Measurements from ENCODE around the gene TMEM52.

Gene TMEM52

GRCh38 chr1:1914101-1914970 lies 4.7 kb downstream of the TMEM52 start:
- no peak for DNase-seq

GRCh38 chr1:1911350-1912041 lies 7.6 kb downstream of the TMEM52 start:
- no peak for DNase-seq

GRCh38 chr1:1910651-1911331 lies 8.3 kb downstream of the TMEM52 start:
- DNase-seq = no peak

- DNase-seq = no peak
Measured at GRCh38 chr1:1910033-1910465, 9.0 kb downstream of the TMEM52 start.

GRCh38 chr1:1908506-1908791 lies 10.6 kb downstream of the TMEM52 start:
- peak; percentile 45 for DNase-seq

- DNase-seq = no peak
Measured at GRCh38 chr1:1907098-1907736, 11.9 kb downstream of the TMEM52 start.

- DNase-seq = peak; percentile 81
Measured at GRCh38 chr1:1906185-1907097, 12.6 kb downstream of the TMEM52 start.

GRCh38 chr1:1903224-1903623 lies 15.9 kb downstream of the TMEM52 start:
- no peak for DNase-seq

GRCh38 chr1:1901641-1902294 lies 17.3 kb downstream of the TMEM52 start:
- no peak for DNase-seq

- DNase-seq = no peak
Measured at GRCh38 chr1:1900883-1901640, 18.0 kb downstream of the TMEM52 start.

- DNase-seq = no peak
Measured at GRCh38 chr1:1899967-1900327, 19.1 kb downstream of the TMEM52 start.

GRCh38 chr1:1899266-1899966 lies 19.7 kb downstream of the TMEM52 start:
- peak; percentile 50 for DNase-seq

- DNase-seq = no peak
Measured at GRCh38 chr1:1898246-1898933, 20.7 kb downstream of the TMEM52 start.

- DNase-seq = no peak
Measured at GRCh38 chr1:1895456-1896336, 23.4 kb downstream of the TMEM52 start.

GRCh38 chr1:1895060-1895418 lies 24.0 kb downstream of the TMEM52 start:
- no peak for DNase-seq

- no peak for DNase-seq
Measured at GRCh38 chr1:1894354-1895059, 24.6 kb downstream of the TMEM52 start.

GRCh38 chr1:1893997-1894353 lies 25.1 kb downstream of the TMEM52 start:
- DNase-seq = no peak

All from activated CD4-positive, alpha-beta T cell treated with anti-CD3 and anti-CD28 coated beads for 48 hours (primary cell).